ENCODE measurements around the gene CD14. TPM values are rescaled to one million over a fixed set of nuclear protein-coding genes. Genes with fewer than 3 reads are reported as not detected.

The CD14 gene
- polyA plus RNA-seq, 2 of the 4 experiments (the other 2 are of a cell fraction): 2.9 to 3.3 TPM

DNA sequence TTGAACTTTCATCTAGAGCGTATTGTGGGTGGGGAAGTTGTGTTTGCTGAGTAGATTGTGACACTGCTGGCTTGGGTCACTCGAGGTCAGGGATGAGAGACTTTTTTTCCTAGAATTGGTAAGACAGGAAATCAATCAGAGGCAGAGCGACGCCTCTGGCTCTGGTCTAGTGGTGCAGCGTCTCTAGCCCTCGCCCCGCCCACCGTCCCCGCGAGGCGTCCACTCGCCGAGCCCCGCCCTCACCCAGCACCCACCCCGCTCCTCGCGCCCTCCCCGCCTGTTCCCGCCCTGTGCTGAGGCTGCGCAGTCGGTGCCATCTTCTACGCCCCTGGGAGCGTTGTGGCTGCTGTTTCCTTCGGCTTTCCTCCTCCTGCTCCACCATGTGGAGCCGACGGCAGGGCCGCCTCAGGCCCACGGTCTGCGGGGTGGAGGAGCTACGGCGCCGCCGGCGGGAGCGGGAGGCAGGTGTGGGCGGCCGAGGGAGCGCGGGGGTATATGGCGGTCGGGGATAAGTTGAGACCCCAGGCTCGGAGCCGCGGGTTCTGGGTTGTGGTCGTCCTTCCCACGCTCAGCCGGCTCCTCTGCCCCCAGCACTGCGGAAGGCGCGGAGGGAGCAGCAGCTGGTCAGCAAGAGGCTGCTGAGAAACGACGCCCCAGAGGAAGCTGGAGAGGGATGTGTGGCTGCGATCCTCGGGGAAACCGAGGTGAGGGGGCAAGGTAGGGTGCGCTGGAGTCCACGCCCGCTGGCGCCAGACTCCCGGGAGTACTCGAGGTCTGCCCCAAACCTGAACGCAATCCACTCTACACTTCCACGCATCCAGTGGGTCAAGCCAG is 6.4 kb upstream of the CD14 start, which contains the start of gene TMCO6 (continued):
- TF ChIP-seq CHD2 (IDR thresholded peaks at IDR 0.05; ENCODE audit: low read length, partially characterized antibody) (no peak), EHF (CRISPR knock-in tag; IDR thresholded peaks at IDR 0.05) (no peak), KDM5A (IDR thresholded peaks at IDR 0.05) (no peak), HOXB5 (CRISPR knock-in tag; IDR thresholded peaks at IDR 0.05) (peak; percentile 91), SMC3 (IDR thresholded peaks at IDR 0.05) (peak; percentile 46; the same call in 2 of the 3 replicates), HEYL (CRISPR knock-in tag; IDR thresholded peaks at IDR 0.05) (no peak), FOXS1 (CRISPR knock-in tag; IDR thresholded peaks at IDR 0.05) (no peak), HOXB13 (CRISPR knock-in tag; IDR thresholded peaks at IDR 0.05; ENCODE audit: low read depth) (no peak), HOXA7 (CRISPR knock-in tag; IDR thresholded peaks at IDR 0.05) (no peak), KDM1A (IDR thresholded peaks at IDR 0.05; ENCODE audit: low read depth) (no peak), ZFP36 (IDR thresholded peaks at IDR 0.05; ENCODE audit: borderline replicate concordance, partially characterized antibody) (no peak)
- TF ChIP-seq, protein P1, sequence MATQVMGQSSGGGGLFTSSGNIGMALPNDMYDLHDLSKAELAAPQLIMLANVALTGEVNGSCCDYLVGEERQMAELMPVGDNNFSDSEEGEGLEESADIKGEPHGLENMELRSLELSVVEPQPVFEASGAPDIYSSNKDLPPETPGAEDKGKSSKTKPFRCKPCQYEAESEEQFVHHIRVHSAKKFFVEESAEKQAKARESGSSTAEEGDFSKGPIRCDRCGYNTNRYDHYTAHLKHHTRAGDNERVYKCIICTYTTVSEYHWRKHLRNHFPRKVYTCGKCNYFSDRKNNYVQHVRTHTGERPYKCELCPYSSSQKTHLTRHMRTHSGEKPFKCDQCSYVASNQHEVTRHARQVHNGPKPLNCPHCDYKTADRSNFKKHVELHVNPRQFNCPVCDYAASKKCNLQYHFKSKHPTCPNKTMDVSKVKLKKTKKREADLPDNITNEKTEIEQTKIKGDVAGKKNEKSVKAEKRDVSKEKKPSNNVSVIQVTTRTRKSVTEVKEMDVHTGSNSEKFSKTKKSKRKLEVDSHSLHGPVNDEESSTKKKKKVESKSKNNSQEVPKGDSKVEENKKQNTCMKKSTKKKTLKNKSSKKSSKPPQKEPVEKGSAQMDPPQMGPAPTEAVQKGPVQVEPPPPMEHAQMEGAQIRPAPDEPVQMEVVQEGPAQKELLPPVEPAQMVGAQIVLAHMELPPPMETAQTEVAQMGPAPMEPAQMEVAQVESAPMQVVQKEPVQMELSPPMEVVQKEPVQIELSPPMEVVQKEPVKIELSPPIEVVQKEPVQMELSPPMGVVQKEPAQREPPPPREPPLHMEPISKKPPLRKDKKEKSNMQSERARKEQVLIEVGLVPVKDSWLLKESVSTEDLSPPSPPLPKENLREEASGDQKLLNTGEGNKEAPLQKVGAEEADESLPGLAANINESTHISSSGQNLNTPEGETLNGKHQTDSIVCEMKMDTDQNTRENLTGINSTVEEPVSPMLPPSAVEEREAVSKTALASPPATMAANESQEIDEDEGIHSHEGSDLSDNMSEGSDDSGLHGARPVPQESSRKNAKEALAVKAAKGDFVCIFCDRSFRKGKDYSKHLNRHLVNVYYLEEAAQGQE (IDR thresholded peaks at IDR 0.05): no peak
- TF ChIP-seq, protein P2, sequence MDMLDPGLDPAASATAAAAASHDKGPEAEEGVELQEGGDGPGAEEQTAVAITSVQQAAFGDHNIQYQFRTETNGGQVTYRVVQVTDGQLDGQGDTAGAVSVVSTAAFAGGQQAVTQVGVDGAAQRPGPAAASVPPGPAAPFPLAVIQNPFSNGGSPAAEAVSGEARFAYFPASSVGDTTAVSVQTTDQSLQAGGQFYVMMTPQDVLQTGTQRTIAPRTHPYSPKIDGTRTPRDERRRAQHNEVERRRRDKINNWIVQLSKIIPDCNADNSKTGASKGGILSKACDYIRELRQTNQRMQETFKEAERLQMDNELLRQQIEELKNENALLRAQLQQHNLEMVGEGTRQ (IDR thresholded peaks at IDR 0.05): no peak
- TF ChIP-seq, protein P3, sequence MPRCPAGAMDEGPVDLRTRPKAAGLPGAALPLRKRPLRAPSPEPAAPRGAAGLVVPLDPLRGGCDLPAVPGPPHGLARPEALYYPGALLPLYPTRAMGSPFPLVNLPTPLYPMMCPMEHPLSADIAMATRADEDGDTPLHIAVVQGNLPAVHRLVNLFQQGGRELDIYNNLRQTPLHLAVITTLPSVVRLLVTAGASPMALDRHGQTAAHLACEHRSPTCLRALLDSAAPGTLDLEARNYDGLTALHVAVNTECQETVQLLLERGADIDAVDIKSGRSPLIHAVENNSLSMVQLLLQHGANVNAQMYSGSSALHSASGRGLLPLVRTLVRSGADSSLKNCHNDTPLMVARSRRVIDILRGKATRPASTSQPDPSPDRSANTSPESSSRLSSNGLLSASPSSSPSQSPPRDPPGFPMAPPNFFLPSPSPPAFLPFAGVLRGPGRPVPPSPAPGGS (IDR thresholded peaks at IDR 0.05): peak; percentile 67; the same call in 2 of the 3 replicates
- TF ChIP-seq, protein P4, sequence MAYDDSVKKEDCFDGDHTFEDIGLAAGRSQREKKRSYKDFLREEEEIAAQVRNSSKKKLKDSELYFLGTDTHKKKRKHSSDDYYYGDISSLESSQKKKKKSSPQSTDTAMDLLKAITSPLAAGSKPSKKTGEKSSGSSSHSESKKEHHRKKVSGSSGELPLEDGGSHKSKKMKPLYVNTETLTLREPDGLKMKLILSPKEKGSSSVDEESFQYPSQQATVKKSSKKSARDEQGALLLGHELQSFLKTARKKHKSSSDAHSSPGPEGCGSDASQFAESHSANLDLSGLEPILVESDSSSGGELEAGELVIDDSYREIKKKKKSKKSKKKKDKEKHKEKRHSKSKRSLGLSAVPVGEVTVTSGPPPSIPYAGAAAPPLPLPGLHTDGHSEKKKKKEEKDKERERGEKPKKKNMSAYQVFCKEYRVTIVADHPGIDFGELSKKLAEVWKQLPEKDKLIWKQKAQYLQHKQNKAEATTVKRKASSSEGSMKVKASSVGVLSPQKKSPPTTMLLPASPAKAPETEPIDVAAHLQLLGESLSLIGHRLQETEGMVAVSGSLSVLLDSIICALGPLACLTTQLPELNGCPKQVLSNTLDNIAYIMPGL (CRISPR knock-in tag; IDR thresholded peaks at IDR 0.05; ENCODE audit: borderline replicate concordance): no peak
- TF ChIP-seq, protein P5, sequence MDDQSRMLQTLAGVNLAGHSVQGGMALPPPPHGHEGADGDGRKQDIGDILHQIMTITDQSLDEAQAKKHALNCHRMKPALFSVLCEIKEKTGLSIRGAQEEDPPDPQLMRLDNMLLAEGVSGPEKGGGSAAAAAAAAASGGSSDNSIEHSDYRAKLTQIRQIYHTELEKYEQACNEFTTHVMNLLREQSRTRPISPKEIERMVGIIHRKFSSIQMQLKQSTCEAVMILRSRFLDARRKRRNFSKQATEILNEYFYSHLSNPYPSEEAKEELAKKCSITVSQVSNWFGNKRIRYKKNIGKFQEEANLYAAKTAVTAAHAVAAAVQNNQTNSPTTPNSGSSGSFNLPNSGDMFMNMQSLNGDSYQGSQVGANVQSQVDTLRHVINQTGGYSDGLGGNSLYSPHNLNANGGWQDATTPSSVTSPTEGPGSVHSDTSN (IDR thresholded peaks at IDR 0.05): no peak
- TF ChIP-seq, protein P6, sequence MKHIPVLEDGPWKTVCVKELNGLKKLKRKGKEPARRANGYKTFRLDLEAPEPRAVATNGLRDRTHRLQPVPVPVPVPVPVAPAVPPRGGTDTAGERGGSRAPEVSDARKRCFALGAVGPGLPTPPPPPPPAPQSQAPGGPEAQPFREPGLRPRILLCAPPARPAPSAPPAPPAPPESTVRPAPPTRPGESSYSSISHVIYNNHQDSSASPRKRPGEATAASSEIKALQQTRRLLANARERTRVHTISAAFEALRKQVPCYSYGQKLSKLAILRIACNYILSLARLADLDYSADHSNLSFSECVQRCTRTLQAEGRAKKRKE (CRISPR knock-in tag; IDR thresholded peaks at IDR 0.05; ENCODE audit: low read depth): no peak
